HL-60 (cell line): Measurements from ENCODE around the gene KRAS.

ENCODE experiments used
- CTCF ChIP-seq: IDR thresholded peaks from one replicate; pipeline ENCODE4 v1.5.1; 2011; ENCODE audit warnings: low read length, control low read depth, inconsistent platforms; ENCODE audit not compliant: insufficient read depth
- GABPA ChIP-seq: IDR thresholded peaks from 2 replicates; pipeline ENCODE4 v1.6.1; 2012; ENCODE audit warnings: low read depth
- POLR2AphosphoS5 ChIP-seq: IDR thresholded peaks from 2 replicates; pipeline ENCODE4 v1.6.1; 2012; ENCODE audit warnings: low read depth
- REST ChIP-seq: IDR thresholded peaks from 2 replicates; pipeline ENCODE4 v1.6.1; 2012; ENCODE audit warnings: low read depth; ENCODE audit not compliant: insufficient replicate concordance
- SPI1 ChIP-seq: IDR thresholded peaks from 2 replicates; pipeline ENCODE4 v1.6.1; 2012; ENCODE audit warnings: low read depth, mild to moderate bottlenecking, borderline replicate concordance

- no peak for TF ChIP-seq CTCF
- TF ChIP-seq REST = no peak
- TF ChIP-seq GABPA = no peak
- TF ChIP-seq SPI1 = no peak
- TF ChIP-seq POLR2AphosphoS5 = no peak
These were observed 32.3 kb upstream of the KRAS start for GRCh38 chr12:25283006-25283405.
